Bronchial epithelial cell (primary cell): ENCODE results near the gene RGS19. TPM values are rescaled to one million over a fixed set of nuclear protein-coding genes. Genes with fewer than 3 reads are reported as not detected.

Experiments used
- DNase-seq: peaks from one replicate; pipeline ENCODE4 v3.0.0-alpha.2; 2010; ENCODE audit warnings: low read depth
- FAIRE-seq: peaks from 2 replicates; lab custom pipeline; 2011; peaks lifted over from hg19 to GRCh38; lab: Jason Lieb, UNC
- H3K27me3 ChIP-seq: 2 replicates; pipeline ENCODE4 v1.5.1; 2011; ENCODE audit warnings: low read length; ENCODE audit not compliant: control insufficient read depth, insufficient read depth
- H3K36me3 ChIP-seq: 2 replicates; pipeline ENCODE4 v1.5.1; 2011; ENCODE audit warnings: low read length; ENCODE audit not compliant: control insufficient read depth, insufficient read depth
- H3K4me3 ChIP-seq: 2 replicates; pipeline ENCODE4 v1.5.1; 2011; ENCODE audit warnings: mild to moderate bottlenecking, low read depth, low read length, control low read depth
- total RNA-seq: library from RNA; depleted of rRNA; stranded (reverse); fragments of >200 nt; gene quantifications from 2 replicates; pipeline ENCODE4 v1.2.1, GENCODE V29; 2014
- TF ChIP-seq, protein P1 (sequence below): IDR thresholded peaks from 2 replicates; pipeline ENCODE4 v1.5.1; 2011; ENCODE audit warnings: mild to moderate bottlenecking, moderate library complexity, low read length, control low read depth, inconsistent platforms; ENCODE audit not compliant: insufficient read depth, severe bottlenecking

Gene RGS19
- total RNA-seq, 1 donor from 2014 or later = 6.1 TPM

- no peak overlapping the region for H3K4me3 ChIP-seq
- peaks cover 5% of the 10 kb centered on the region for H3K36me3 ChIP-seq
- FAIRE-seq (no peak), DNase-seq (no peak)
- no peaks in the 10 kb centered on the region for H3K27me3 ChIP-seq
- TF ChIP-seq, protein P1, sequence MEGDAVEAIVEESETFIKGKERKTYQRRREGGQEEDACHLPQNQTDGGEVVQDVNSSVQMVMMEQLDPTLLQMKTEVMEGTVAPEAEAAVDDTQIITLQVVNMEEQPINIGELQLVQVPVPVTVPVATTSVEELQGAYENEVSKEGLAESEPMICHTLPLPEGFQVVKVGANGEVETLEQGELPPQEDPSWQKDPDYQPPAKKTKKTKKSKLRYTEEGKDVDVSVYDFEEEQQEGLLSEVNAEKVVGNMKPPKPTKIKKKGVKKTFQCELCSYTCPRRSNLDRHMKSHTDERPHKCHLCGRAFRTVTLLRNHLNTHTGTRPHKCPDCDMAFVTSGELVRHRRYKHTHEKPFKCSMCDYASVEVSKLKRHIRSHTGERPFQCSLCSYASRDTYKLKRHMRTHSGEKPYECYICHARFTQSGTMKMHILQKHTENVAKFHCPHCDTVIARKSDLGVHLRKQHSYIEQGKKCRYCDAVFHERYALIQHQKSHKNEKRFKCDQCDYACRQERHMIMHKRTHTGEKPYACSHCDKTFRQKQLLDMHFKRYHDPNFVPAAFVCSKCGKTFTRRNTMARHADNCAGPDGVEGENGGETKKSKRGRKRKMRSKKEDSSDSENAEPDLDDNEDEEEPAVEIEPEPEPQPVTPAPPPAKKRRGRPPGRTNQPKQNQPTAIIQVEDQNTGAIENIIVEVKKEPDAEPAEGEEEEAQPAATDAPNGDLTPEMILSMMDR = no peak
Measured at GRCh38 chr20:64073476-64074183, 5.7 kb downstream of the RGS19 start.

DNA sequence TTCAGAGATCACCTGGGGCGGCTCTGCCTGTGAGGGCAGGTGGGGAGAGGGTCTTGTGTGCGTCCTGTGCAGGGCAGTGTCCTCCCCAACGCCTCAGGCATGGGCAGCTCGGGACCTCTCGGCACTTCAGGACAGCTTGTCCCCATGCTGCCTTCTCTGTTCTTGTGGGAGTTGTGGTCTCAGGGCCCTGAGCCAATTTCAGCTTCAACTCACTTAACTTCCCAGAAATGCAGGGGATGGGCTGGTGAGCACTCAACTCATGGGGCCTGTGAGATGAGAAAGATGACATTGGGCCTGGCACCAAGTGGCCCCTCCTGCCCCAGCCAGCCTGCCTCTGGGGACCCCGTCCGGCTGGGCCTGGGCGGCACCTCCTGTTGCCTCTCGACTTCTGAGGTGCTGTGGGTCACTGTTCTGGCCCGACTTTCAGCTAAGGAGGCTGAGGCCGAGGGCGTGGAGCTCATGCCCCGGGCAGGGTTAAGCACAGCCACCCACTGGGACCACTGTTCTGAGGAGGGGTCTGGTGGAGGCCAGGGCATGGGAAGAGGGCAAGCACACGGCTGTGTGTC lies 6.7 kb downstream of the RGS19 start:
- DNase-seq = no peak
- no peak overlapping the region for H3K4me3 ChIP-seq
- no peak for FAIRE-seq
- TF ChIP-seq, protein P1 = no peak
- H3K27me3 ChIP-seq = no peaks in the 10 kb centered on the region
- peaks cover 5% of the 10 kb centered on the region for H3K36me3 ChIP-seq

- Histone ChIP-seq H3K36me3 (peaks cover 5% of the 10 kb centered on the region), H3K4me3 (no peak overlapping the region), H3K27me3 (no peaks in the 10 kb centered on the region)
- TF ChIP-seq, protein P1 = no peak
- DNase-seq (no peak), FAIRE-seq (peak; percentile 58)
Measured at GRCh38 chr20:64071341-64072332, 7.7 kb downstream of the RGS19 start.

DNA sequence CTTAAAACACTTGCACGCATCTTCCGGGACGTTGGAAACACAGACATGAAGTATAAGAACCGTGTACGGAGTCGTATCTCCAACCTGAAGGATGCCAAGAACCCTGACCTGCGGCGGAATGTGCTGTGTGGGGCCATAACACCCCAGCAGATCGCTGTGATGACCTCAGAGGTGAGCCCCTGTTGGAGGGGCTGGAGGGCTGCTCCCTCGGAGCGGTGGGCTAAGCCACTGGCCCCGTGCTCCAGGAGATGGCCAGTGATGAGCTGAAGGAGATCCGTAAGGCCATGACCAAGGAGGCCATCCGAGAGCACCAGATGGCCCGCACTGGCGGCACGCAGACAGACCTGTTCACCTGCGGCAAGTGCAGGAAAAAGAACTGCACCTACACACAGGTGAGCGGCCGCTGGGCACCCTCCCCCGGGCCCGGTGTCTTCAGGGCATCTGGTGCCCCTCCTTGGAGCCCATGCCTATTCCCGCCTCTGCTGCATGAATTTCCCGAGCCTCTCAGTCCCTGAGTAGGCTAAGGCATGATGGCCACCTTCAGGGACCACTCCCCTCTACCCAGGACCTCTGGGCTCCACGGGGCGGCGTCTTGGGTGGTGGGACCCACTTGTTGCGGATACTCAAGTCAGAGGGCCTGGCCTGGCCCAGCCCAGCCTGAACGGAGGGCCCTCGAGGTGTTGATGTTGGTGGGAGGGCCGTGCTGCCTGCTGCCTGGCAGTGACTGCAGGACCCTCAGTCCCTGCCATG lies 8.9 kb downstream of the RGS19 start:
- Histone ChIP-seq H3K36me3 (peaks cover 4% of the 10 kb centered on the region), H3K4me3 (no peak overlapping the region), H3K27me3 (no peaks in the 10 kb centered on the region)
- TF ChIP-seq, protein P1 = no peak
- DNase-seq (no peak), FAIRE-seq (no peak)

- TF ChIP-seq, protein P1 = peak; percentile 85
- FAIRE-seq (no peak), DNase-seq (no peak)
Measured at GRCh38 chr20:64069614-64070243, 9.6 kb downstream of the RGS19 start.

More at GRCh38 chr20:64069614-64070243, 9.6 kb downstream of the RGS19 start:
- H3K36me3 ChIP-seq = peaks cover 4% of the 10 kb centered on the region
- no peak overlapping the region for H3K4me3 ChIP-seq
- no peaks in the 10 kb centered on the region for H3K27me3 ChIP-seq
